Measurements from ENCODE around the gene ZNF484. TPM values are rescaled to one million over a fixed set of nuclear protein-coding genes. Genes with fewer than 3 reads are reported as not detected.
A peak's percentile ranks its signal among the peaks of the same experiment; 100 is the strongest.
"Not testable (repeated sequence)": the region's sequence is repeated elsewhere in the genome, so short reads cannot be mapped to it uniquely, and the experiment has no call there.

ZNF484 gene
- total and polyA plus RNA-seq, 2 donors (not counting 1 experiment from before 2014, with no cell fraction given): 5.7 to 15.4 TPM

GRCh38 chr9:92809629-92810326 is 68.1 kb downstream of the ZNF484 start:
- H4K20me1 ChIP-seq (ENCODE audit: control insufficient read depth, extremely low read depth, insufficient read depth, low read length); H3K9me3 ChIP-seq (ENCODE audit: control insufficient read depth, insufficient read depth, low read depth, low read length); H3K79me2 ChIP-seq (ENCODE audit: control insufficient read depth, insufficient read depth, low read length); DNase-seq (ENCODE audit: low read depth in 2 of 2); H3K4me3 ChIP-seq (replicated peaks in 1 of 4; ENCODE audit: control extremely low read depth in 1 of 4, insufficient read depth in 1 of 4, low read depth in 3 of 4, low read length in 4 of 4); H2AFZ ChIP-seq (ENCODE audit: low read length); H3K27ac ChIP-seq (ENCODE audit: insufficient read depth, low read length); H3K9ac ChIP-seq (ENCODE audit: insufficient read depth, low read length); H3K36me3 ChIP-seq (ENCODE audit: control insufficient read depth, insufficient read depth, low read length); H3K4me2 ChIP-seq (ENCODE audit: extremely low read depth, insufficient read depth, low read length); H3K4me1 ChIP-seq (ENCODE audit: control insufficient read depth, extremely low read depth, insufficient read depth, low read length): not testable (repeated sequence)
- TF ChIP-seq EZH2 (IDR thresholded peaks at IDR 0.05; ENCODE audit: low read length, missing control alignments): peak; percentile 78
- peaks cover 56% of the 10 kb centered on the region for H3K27me3 ChIP-seq (ENCODE audit: control insufficient read depth, insufficient read depth, low read length)

- Histone ChIP-seq H4K20me1 (ENCODE audit: control insufficient read depth, extremely low read depth, insufficient read depth, low read length) (no peaks in the 10 kb centered on the region), H3K4me3 (replicated peaks in 1 of 4; ENCODE audit: control extremely low read depth in 1 of 4, insufficient read depth in 1 of 4, low read depth in 3 of 4, low read length in 4 of 4) (peak overlapping the region in 3 of 4 experiments; percentile 6 to 25 (median 10)), H3K4me2 (ENCODE audit: extremely low read depth, insufficient read depth, low read length) (peak overlapping the region; percentile 54), H2AFZ (ENCODE audit: low read length) (peak overlapping the region; percentile 40), H3K79me2 (ENCODE audit: control insufficient read depth, insufficient read depth, low read length) (no peaks in the 10 kb centered on the region), H3K4me1 (ENCODE audit: control insufficient read depth, extremely low read depth, insufficient read depth, low read length) (no peaks in the 10 kb centered on the region), H3K9me3 (ENCODE audit: control insufficient read depth, insufficient read depth, low read depth, low read length) (no peaks in the 10 kb centered on the region), H3K36me3 (ENCODE audit: control insufficient read depth, insufficient read depth, low read length) (no peaks in the 10 kb centered on the region), H3K27me3 (ENCODE audit: control insufficient read depth, insufficient read depth, low read length) (peaks cover 64% of the 10 kb centered on the region), H3K27ac (ENCODE audit: insufficient read depth, low read length) (no peak overlapping the region), H3K9ac (ENCODE audit: insufficient read depth, low read length) (no peak overlapping the region)
- peak; percentile 76 to 79 for DNase-seq (ENCODE audit: low read depth in 2 of 2)
- peak; percentile 25 to 42 for TF ChIP-seq CTCF (conservative IDR thresholded peaks at IDR 0.05 in 1 of 2, IDR thresholded peaks at IDR 0.05 in 1 of 2; ENCODE audit: low read depth in 1 of 2, low read length in 2 of 2)
- no peak for TF ChIP-seq EZH2 (IDR thresholded peaks at IDR 0.05; ENCODE audit: low read length, missing control alignments)
These were observed 68.9 kb downstream of the ZNF484 start for GRCh38 chr9:92808726-92809451.

GRCh38 chr9:92807757-92808725 is 69.8 kb downstream of the ZNF484 start:
- H3K9me3 ChIP-seq (ENCODE audit: control insufficient read depth, insufficient read depth, low read depth, low read length): no peaks in the 10 kb centered on the region
- H3K27me3 ChIP-seq (ENCODE audit: control insufficient read depth, insufficient read depth, low read length): peaks cover 64% of the 10 kb centered on the region
- H3K79me2 ChIP-seq (ENCODE audit: control insufficient read depth, insufficient read depth, low read length): no peaks in the 10 kb centered on the region
- no peaks in the 10 kb centered on the region for H3K4me1 ChIP-seq (ENCODE audit: control insufficient read depth, extremely low read depth, insufficient read depth, low read length)
- no peak overlapping the region for H2AFZ ChIP-seq (ENCODE audit: low read length)
- H3K4me2 ChIP-seq (ENCODE audit: extremely low read depth, insufficient read depth, low read length): no peak overlapping the region
- H3K27ac ChIP-seq (ENCODE audit: insufficient read depth, low read length): no peak overlapping the region
- H3K9ac ChIP-seq (ENCODE audit: insufficient read depth, low read length): no peak overlapping the region
- H3K4me3 ChIP-seq (replicated peaks in 1 of 4; ENCODE audit: control extremely low read depth in 1 of 4, insufficient read depth in 1 of 4, low read depth in 3 of 4, low read length in 4 of 4): no peak overlapping the region
- H4K20me1 ChIP-seq (ENCODE audit: control insufficient read depth, extremely low read depth, insufficient read depth, low read length): no peaks in the 10 kb centered on the region
- DNase-seq (ENCODE audit: low read depth in 2 of 2): no peak
- H3K36me3 ChIP-seq (ENCODE audit: control insufficient read depth, insufficient read depth, low read length): no peaks in the 10 kb centered on the region
- peak; percentile 86 for TF ChIP-seq EZH2 (IDR thresholded peaks at IDR 0.05; ENCODE audit: low read length, missing control alignments)
- no peak for TF ChIP-seq CTCF (conservative IDR thresholded peaks at IDR 0.05 in 1 of 2, IDR thresholded peaks at IDR 0.05 in 1 of 2; ENCODE audit: low read depth in 1 of 2, low read length in 2 of 2)

All from fibroblast of lung (primary cell).